GM12865 (cell line): ENCODE measurements around the gene LPA.
"Not testable (repeated sequence)": the region's sequence is repeated elsewhere in the genome, so short reads cannot be mapped to it uniquely, and the experiment has no call there.

Source experiments
- DNase-seq: peaks from one replicate; pipeline ENCODE4 v3.0.0; 2010; ENCODE audit warnings: low read depth
- H3K4me3 ChIP-seq: 2 replicates; pipeline ENCODE4 v1.5.1; 2011; ENCODE audit warnings: mild to moderate bottlenecking, low read depth, low read length, control low read depth
- CTCF ChIP-seq: IDR thresholded peaks from 2 replicates; pipeline ENCODE4 v1.5.1; 2011; ENCODE audit warnings: low read length, control low read depth, low read depth, inconsistent platforms; ENCODE audit not compliant: insufficient read depth; ENCODE audit errors: missing control alignments

The LPA gene

GRCh38 chr6:160685762-160686450 lies 21.8 kb upstream of the LPA start:
- H3K4me3 ChIP-seq = no peak overlapping the region
- no peak for DNase-seq
- no peak for TF ChIP-seq CTCF

- DNase-seq, H3K4me3 ChIP-seq: not testable (repeated sequence)
Measured at GRCh38 chr6:160685101-160685761, 21.2 kb upstream of the LPA start.

- no peak for DNase-seq
- TF ChIP-seq CTCF = no peak
- no peak overlapping the region for H3K4me3 ChIP-seq
Measured at GRCh38 chr6:160679402-160679769, 15.3 kb upstream of the LPA start.

- no peak for DNase-seq
- H3K4me3 ChIP-seq = no peak overlapping the region
- no peak for TF ChIP-seq CTCF
Measured at GRCh38 chr6:160678744-160679401, 14.8 kb upstream of the LPA start.

- no peak for TF ChIP-seq CTCF
- DNase-seq = no peak
- H3K4me3 ChIP-seq = no peak overlapping the region
Measured at GRCh38 chr6:160678230-160678629, 14.2 kb upstream of the LPA start.

GRCh38 chr6:160676418-160676817 lies 12.3 kb upstream of the LPA start:
- H3K4me3 ChIP-seq, DNase-seq: not testable (repeated sequence)

- no peak for TF ChIP-seq CTCF
- H3K4me3 ChIP-seq = no peak overlapping the region
- no peak for DNase-seq
Measured at GRCh38 chr6:160668589-160668988, 4.5 kb upstream of the LPA start.
